Activated gamma-delta T cell treated with Interleukin-2 at 50 U/mL for 16 hours (primary cell): Measurements from ENCODE around the gene PLA2G10.
"Not testable (repeated sequence)": the region's sequence is repeated elsewhere in the genome, so short reads cannot be mapped to it uniquely, and the experiment has no call there.

Experiments used
- DNase-seq: peaks from one replicate; pipeline ENCODE4 v3.0.0-alpha.2; 2020

PLA2G10 gene

GRCh38 chr16:14658063-14658462 is 36.0 kb downstream of the PLA2G10 start:
- no peak for DNase-seq

- DNase-seq: no peak
Measured at GRCh38 chr16:14652726-14653125, 41.4 kb downstream of the PLA2G10 start.

- DNase-seq: no peak
Measured at GRCh38 chr16:14650629-14651028, 43.5 kb downstream of the PLA2G10 start.

- DNase-seq: no peak
Measured at GRCh38 chr16:14649816-14650215, 44.3 kb downstream of the PLA2G10 start.

- DNase-seq: no peak
Measured at GRCh38 chr16:14641926-14642325, 52.2 kb downstream of the PLA2G10 start.

GRCh38 chr16:14641206-14641605 is 52.9 kb downstream of the PLA2G10 start:
- no peak for DNase-seq

GRCh38 chr16:14640538-14640937 is 53.6 kb downstream of the PLA2G10 start:
- DNase-seq: no peak

GRCh38 chr16:14636951-14637240 is 57.2 kb downstream of the PLA2G10 start:
- DNase-seq: not testable (repeated sequence)

GRCh38 chr16:14636179-14636950 is 57.7 kb downstream of the PLA2G10 start:
- DNase-seq: not testable (repeated sequence)

- DNase-seq: no peak
Measured at GRCh38 chr16:14635395-14636165, 58.5 kb downstream of the PLA2G10 start.

GRCh38 chr16:14634389-14634725 is 59.8 kb downstream of the PLA2G10 start:
- DNase-seq: no peak

- DNase-seq: peak; percentile 100
Measured at GRCh38 chr16:14632693-14633569, 61.2 kb downstream of the PLA2G10 start, which contains the start of gene BFAR. Gene BFAR, plus strand, starts transcription at chr16:14632951. Its CDS starts 11,396 bp downstream, at chr16:14644347.

GRCh38 chr16:14630620-14631330 is 63.3 kb downstream of the PLA2G10 start:
- not testable (repeated sequence) for DNase-seq

GRCh38 chr16:14629919-14630619 is 64.0 kb downstream of the PLA2G10 start, which contains the start of gene PARN:
Gene PARN, minus strand, starts transcription at chr16:14630260. Its CDS starts 135 bp downstream, at chr16:14630125.
- peak; percentile 98 for DNase-seq

- DNase-seq: no peak
Measured at GRCh38 chr16:14629612-14629918, 64.5 kb downstream of the PLA2G10 start.

- no peak for DNase-seq
Measured at GRCh38 chr16:14628806-14629611, 65.1 kb downstream of the PLA2G10 start.

- DNase-seq: no peak
Measured at GRCh38 chr16:14627078-14627477, 67.0 kb downstream of the PLA2G10 start.
